ENCODE data around the gene RUFY3. TPM values are rescaled to one million over a fixed set of nuclear protein-coding genes. Genes with fewer than 3 reads are reported as not detected.

RUFY3 gene
- total and polyA plus RNA-seq, 9 of the 15 experiments (the other 6 are each of a cell fraction or from before 2014, with no cell fraction given) = 4.2 to 31.1 (median 21.5) TPM

DNA sequence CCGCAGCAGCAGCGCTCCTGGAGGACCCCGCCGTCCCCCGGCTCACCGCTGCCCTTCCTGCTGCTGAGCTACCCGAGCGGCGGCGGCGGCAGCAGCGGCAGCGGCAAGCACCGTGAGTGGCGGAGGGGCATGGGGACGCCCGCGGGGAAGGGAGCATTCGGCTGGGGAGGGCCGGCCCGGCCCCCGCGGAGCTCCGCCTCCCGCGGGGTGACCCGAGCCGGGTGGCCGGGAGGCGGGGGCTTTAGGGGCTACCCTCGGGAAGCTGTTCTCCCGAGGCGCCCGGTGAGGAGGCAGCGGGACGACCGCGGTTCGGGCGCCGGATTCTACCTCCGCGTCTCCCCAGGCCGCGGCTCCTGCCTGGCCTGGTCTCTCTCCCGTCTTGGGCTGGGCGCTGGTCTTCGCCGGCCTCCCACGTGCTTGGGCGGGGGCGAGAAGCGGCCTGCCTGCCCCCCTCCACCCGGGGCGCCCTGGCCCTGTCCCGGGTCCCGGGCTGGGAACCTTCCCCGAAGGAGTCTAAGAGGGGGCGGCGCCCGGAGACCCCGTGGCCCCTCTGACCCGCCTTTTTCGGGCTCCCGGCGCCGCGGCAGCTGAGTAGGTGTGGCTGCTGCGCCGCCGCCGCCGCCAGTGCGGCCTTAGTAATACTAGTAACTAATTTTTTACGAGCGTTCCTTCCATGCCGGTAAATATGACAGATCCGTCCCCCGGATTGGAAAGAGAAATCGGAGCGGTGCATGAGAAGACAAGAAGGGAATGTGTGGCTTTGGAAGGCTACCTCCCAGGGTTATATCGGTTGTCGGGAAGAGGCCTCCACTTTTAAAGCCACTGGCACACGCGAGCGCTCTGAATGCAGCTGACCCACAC, 16.4 kb upstream of the RUFY3 start (continued):
- TF ChIP-seq EHMT2 (IDR thresholded peaks at IDR 0.05) (no peak), SNIP1 (IDR thresholded peaks at IDR 0.05; ENCODE audit: low read depth) (no peak), ZNF253 (CRISPR knock-in tag; conservative IDR thresholded peaks at IDR 0.05) (no peak), BHLHE40 (IDR thresholded peaks at IDR 0.05; ENCODE audit: low read length) (no peak), ZNF79 (CRISPR knock-in tag; IDR thresholded peaks at IDR 0.05; ENCODE audit: low read depth) (no peak), CBX8 (IDR thresholded peaks at IDR 0.05; ENCODE audit: borderline replicate concordance, extremely low read depth, low read depth, low read length, poor library complexity, severe bottlenecking) (no peak), BDP1 (IDR thresholded peaks at IDR 0.05; ENCODE audit: insufficient read depth, insufficient read length) (no peak), MIER1 (IDR thresholded peaks at IDR 0.05; ENCODE audit: low read depth) (no peak)
- TF ChIP-seq, protein P1, sequence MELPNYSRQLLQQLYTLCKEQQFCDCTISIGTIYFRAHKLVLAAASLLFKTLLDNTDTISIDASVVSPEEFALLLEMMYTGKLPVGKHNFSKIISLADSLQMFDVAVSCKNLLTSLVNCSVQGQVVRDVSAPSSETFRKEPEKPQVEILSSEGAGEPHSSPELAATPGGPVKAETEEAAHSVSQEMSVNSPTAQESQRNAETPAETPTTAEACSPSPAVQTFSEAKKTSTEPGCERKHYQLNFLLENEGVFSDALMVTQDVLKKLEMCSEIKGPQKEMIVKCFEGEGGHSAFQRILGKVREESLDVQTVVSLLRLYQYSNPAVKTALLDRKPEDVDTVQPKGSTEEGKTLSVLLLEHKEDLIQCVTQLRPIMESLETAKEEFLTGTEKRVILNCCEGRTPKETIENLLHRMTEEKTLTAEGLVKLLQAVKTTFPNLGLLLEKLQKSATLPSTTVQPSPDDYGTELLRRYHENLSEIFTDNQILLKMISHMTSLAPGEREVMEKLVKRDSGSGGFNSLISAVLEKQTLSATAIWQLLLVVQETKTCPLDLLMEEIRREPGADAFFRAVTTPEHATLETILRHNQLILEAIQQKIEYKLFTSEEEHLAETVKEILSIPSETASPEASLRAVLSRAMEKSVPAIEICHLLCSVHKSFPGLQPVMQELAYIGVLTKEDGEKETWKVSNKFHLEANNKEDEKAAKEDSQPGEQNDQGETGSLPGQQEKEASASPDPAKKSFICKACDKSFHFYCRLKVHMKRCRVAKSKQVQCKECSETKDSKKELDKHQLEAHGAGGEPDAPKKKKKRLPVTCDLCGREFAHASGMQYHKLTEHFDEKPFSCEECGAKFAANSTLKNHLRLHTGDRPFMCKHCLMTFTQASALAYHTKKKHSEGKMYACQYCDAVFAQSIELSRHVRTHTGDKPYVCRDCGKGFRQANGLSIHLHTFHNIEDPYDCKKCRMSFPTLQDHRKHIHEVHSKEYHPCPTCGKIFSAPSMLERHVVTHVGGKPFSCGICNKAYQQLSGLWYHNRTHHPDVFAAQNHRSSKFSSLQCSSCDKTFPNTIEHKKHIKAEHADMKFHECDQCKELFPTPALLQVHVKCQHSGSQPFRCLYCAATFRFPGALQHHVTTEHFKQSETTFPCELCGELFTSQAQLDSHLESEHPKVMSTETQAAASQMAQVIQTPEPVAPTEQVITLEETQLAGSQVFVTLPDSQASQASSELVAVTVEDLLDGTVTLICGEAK (IDR thresholded peaks at IDR 0.05) = no peak
- TF ChIP-seq, protein P1 (CRISPR knock-in tag; IDR thresholded peaks at IDR 0.05) = peak; percentile 37; the same call in 1 of the 2 replicates
- TF ChIP-seq, protein P2, sequence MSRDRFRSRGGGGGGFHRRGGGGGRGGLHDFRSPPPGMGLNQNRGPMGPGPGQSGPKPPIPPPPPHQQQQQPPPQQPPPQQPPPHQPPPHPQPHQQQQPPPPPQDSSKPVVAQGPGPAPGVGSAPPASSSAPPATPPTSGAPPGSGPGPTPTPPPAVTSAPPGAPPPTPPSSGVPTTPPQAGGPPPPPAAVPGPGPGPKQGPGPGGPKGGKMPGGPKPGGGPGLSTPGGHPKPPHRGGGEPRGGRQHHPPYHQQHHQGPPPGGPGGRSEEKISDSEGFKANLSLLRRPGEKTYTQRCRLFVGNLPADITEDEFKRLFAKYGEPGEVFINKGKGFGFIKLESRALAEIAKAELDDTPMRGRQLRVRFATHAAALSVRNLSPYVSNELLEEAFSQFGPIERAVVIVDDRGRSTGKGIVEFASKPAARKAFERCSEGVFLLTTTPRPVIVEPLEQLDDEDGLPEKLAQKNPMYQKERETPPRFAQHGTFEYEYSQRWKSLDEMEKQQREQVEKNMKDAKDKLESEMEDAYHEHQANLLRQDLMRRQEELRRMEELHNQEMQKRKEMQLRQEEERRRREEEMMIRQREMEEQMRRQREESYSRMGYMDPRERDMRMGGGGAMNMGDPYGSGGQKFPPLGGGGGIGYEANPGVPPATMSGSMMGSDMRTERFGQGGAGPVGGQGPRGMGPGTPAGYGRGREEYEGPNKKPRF (IDR thresholded peaks at IDR 0.05; ENCODE audit: low read depth, low read length) = no peak
- TF ChIP-seq, protein P3, sequence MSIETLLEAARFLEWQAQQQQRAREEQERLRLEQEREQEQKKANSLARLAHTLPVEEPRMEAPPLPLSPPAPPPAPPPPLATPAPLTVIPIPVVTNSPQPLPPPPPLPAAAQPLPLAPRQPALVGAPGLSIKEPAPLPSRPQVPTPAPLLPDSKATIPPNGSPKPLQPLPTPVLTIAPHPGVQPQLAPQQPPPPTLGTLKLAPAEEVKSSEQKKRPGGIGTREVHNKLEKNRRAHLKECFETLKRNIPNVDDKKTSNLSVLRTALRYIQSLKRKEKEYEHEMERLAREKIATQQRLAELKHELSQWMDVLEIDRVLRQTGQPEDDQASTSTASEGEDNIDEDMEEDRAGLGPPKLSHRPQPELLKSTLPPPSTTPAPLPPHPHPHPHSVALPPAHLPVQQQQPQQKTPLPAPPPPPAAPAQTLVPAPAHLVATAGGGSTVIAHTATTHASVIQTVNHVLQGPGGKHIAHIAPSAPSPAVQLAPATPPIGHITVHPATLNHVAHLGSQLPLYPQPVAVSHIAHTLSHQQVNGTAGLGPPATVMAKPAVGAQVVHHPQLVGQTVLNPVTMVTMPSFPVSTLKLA (conservative IDR thresholded peaks at IDR 0.05) = peak; percentile 93 to 96

Data from K562 (cell line).